Keratinocyte (primary cell): ENCODE results near the gene PKNOX2.

Source experiments
- EZH2 ChIP-seq: IDR thresholded peaks from one replicate; pipeline ENCODE4 v1.6.1; 2012; ENCODE audit warnings: inconsistent platforms, mild to moderate bottlenecking, low read length, moderate library complexity
- TF ChIP-seq, protein P1 (sequence below), 3 experiments: IDR thresholded peaks in 1 of 3; conservative IDR thresholded peaks in 1 of 3; optimal IDR thresholded peaks in 1 of 3; 2 replicates in 2 of 3; 3 replicates in 1 of 3; pipeline versions ENCODE3 to v1.5.1; 2011; ENCODE audit warnings: low read length in 3 of 3, mild to moderate bottlenecking in 3 of 3, moderate library complexity in 2 of 3, control low read depth in 1 of 3, inconsistent platforms in 1 of 3; ENCODE audit not compliant: insufficient read depth in 2 of 3; ENCODE audit errors: extremely low read depth in 1 of 3

DNA sequence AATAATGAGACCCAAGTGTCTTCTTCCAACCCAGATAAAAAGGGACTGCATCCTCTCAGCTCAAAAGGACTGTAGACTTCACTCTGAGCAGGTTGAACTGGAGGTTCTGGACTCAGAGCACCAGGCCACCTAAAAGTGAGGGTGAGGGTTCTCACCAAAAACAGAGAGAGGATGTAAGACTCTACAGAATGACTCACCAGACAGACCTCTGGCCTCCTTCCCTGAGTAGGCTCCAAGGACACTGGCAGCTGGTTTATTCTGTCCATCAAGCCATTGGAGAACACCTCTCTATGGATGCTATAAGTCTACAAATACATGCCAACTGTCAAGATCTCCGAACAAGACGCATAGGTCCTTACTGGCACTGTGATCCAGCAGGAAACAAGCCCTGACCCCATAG is 304.3 kb downstream of the PKNOX2 start:
- TF ChIP-seq, protein P1, sequence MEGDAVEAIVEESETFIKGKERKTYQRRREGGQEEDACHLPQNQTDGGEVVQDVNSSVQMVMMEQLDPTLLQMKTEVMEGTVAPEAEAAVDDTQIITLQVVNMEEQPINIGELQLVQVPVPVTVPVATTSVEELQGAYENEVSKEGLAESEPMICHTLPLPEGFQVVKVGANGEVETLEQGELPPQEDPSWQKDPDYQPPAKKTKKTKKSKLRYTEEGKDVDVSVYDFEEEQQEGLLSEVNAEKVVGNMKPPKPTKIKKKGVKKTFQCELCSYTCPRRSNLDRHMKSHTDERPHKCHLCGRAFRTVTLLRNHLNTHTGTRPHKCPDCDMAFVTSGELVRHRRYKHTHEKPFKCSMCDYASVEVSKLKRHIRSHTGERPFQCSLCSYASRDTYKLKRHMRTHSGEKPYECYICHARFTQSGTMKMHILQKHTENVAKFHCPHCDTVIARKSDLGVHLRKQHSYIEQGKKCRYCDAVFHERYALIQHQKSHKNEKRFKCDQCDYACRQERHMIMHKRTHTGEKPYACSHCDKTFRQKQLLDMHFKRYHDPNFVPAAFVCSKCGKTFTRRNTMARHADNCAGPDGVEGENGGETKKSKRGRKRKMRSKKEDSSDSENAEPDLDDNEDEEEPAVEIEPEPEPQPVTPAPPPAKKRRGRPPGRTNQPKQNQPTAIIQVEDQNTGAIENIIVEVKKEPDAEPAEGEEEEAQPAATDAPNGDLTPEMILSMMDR (optimal IDR thresholded peaks at IDR 0.05 in 1 of 3, IDR thresholded peaks at IDR 0.05 in 1 of 3, conservative IDR thresholded peaks at IDR 0.05 in 1 of 3; ENCODE audit: extremely low read depth in 1 of 3, insufficient read depth in 2 of 3, low read length in 3 of 3), result no peak
- TF ChIP-seq EZH2, result no peak
